Hindlimb muscle (tissue), 1 donor: ENCODE data around the gene SLC37A2. TPM values are rescaled to one million over a fixed set of nuclear protein-coding genes. Genes with fewer than 3 reads are reported as not detected.
A peak's percentile ranks its signal among the peaks of the same experiment; 100 is the strongest.
"Not testable (repeated sequence)": the region's sequence is repeated elsewhere in the genome, so short reads cannot be mapped to it uniquely, and the experiment has no call there.

ENCODE experiments used
- DNase-seq: peaks from one replicate; pipeline ENCODE4 v3.0.0-alpha.2; 2013
- polyA plus RNA-seq: library from polyadenylated mRNA; unstranded; fragments of 120-200 nt; gene quantifications from one replicate; pipeline ENCODE4 v1.2.1, GENCODE V29; 2013; ENCODE audit not compliant: insufficient read length

The SLC37A2 gene
- polyA plus RNA-seq = 5.3 TPM

- peak; percentile 56 for DNase-seq
These were observed at the start of gene SLC37A2 for GRCh38 chr11:125062931-125063428. Gene SLC37A2 (plus strand): TSS chr11:125063305. CDS start chr11:125063368, 63 bp downstream.

GRCh38 chr11:125016413-125016812, 46.7 kb upstream of the SLC37A2 start:
- no peak for DNase-seq

- no peak for DNase-seq
These were observed 42.8 kb upstream of the SLC37A2 start for GRCh38 chr11:125020342-125020741.

GRCh38 chr11:125022551-125022950, 40.6 kb upstream of the SLC37A2 start:
- DNase-seq = no peak

- no peak for DNase-seq
These were observed 37.1 kb upstream of the SLC37A2 start for GRCh38 chr11:125025968-125026367.

GRCh38 chr11:125029431-125029830, 33.7 kb upstream of the SLC37A2 start:
- not testable (repeated sequence) for DNase-seq

GRCh38 chr11:125036933-125037332, 26.2 kb upstream of the SLC37A2 start:
- DNase-seq = no peak

GRCh38 chr11:125049164-125049792, 13.8 kb upstream of the SLC37A2 start:
- DNase-seq = no peak

GRCh38 chr11:125052047-125052446, 11.1 kb upstream of the SLC37A2 start:
- no peak for DNase-seq

- no peak for DNase-seq
These were observed 9.9 kb upstream of the SLC37A2 start for GRCh38 chr11:125053167-125053566.

- DNase-seq = no peak
These were observed 7.9 kb upstream of the SLC37A2 start for GRCh38 chr11:125055107-125055715.

GRCh38 chr11:125056111-125056510, 7.0 kb upstream of the SLC37A2 start:
- not testable (repeated sequence) for DNase-seq

- no peak for DNase-seq
These were observed 6.0 kb upstream of the SLC37A2 start for GRCh38 chr11:125056931-125057692.

- no peak for DNase-seq
These were observed 5.5 kb upstream of the SLC37A2 start for GRCh38 chr11:125057693-125058016.

GRCh38 chr11:125061281-125061680, 1.8 kb upstream of the SLC37A2 start:
- no peak for DNase-seq

GRCh38 chr11:125062218-125062930, 731 bp upstream of the SLC37A2 start:
- no peak for DNase-seq

- DNase-seq = no peak
These were observed 431 bp downstream of the SLC37A2 start for GRCh38 chr11:125063429-125064043.

- DNase-seq = no peak
These were observed 965 bp downstream of the SLC37A2 start for GRCh38 chr11:125064070-125064469.

GRCh38 chr11:125068368-125068767, 5.3 kb downstream of the SLC37A2 start:
- no peak for DNase-seq

GRCh38 chr11:125069008-125069407, 5.9 kb downstream of the SLC37A2 start:
- no peak for DNase-seq

GRCh38 chr11:125069796-125070195, 6.7 kb downstream of the SLC37A2 start:
- DNase-seq = no peak

- DNase-seq = peak; percentile 47
These were observed 7.7 kb downstream of the SLC37A2 start for GRCh38 chr11:125070699-125071254.
